Peyer's patch (tissue), 4 donors: ENCODE measurements around the gene MSANTD2.

ENCODE experiments used
- CTCF ChIP-seq, 6 experiments: fragments of 450-650 bp in 4 of 6; fragments of 200-600 bp in 2 of 6; sonication (generic) in 1 of 6; IDR thresholded peaks; one replicate each; pipeline ENCODE4 v1.5.1; 2017 to 2019; ENCODE audit warnings: antibody characterized with exemption in 6 of 6, mild to moderate bottlenecking in 3 of 6, moderate library complexity in 1 of 6
- POLR2A ChIP-seq, 2 donors: fragments of 450-650 bp; IDR thresholded peaks; one replicate each; pipeline ENCODE4 v1.5.1; 2017; ENCODE audit warnings: antibody characterized with exemption in 2 of 2, mild to moderate bottlenecking in 2 of 2, moderate library complexity in 2 of 2

- TF ChIP-seq CTCF (IDR thresholded peaks at IDR 0.05) (no peak), POLR2A (IDR thresholded peaks at IDR 0.05) (no peak)
Measured at GRCh38 chr11:124832571-124832970, 32.4 kb upstream of the MSANTD2 start.
